ENCODE data around the gene SLC22A8.
"Not testable (repeated sequence)": the region's sequence is repeated elsewhere in the genome, so short reads cannot be mapped to it uniquely, and the experiment has no call there.

The SLC22A8 gene

GRCh38 chr11:63015521-63016215, at the start of gene SLC22A8:
TSS of gene SLC22A8 (minus strand) at chr11:63015841. CDS start at chr11:63014958, 883 bp downstream.
- DNase-seq (ENCODE audit: low read depth) = no peak

GRCh38 chr11:63046203-63046602, 30.6 kb upstream of the SLC22A8 start:
- DNase-seq (ENCODE audit: low read depth) = not testable (repeated sequence)

GRCh38 chr11:63042596-63042995, 27.0 kb upstream of the SLC22A8 start:
- no peak for DNase-seq (ENCODE audit: low read depth)

GRCh38 chr11:63032457-63032856, 16.8 kb upstream of the SLC22A8 start:
- no peak for DNase-seq (ENCODE audit: low read depth)

DNA sequence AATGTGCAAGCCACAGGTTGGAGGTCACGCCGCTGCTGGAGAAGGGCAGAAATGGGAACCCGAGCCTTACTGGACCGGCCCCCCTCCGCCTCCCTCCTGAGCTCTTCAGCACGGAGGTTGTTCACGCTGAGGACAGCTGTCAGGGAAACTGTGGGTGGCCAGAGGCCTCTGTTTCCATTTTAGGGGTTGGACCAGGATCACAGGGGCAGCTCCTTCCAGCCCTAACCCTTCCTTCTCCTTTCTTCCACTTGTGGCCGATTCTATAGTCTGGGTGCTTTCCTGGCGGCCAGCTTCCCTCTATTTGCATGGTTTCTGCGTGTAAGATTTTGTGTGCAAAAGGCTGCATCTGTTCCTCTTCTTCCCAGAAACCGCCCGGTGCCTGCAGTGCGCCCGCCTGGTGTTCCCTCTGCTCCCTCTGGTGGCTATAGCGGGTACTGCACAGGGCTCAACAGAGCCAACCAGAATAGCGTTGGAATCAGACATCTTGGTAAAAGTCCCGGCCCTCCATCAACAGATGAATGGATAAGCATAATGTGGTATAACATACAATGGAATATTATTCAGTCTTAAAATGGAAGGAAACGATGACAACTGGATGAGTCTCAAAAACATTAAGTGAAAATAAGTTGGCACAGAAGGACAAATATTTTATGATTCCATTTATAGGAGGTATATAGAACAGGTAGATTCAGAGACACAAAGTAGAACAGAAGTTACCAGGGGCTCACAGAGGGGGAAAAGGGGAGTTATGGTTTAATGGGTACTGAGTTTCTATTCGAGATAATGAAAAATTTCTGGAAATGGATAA, 8.4 kb upstream of the SLC22A8 start:
- DNase-seq (ENCODE audit: low read depth) = peak; percentile 30

GRCh38 chr11:63023222-63023814, 7.7 kb upstream of the SLC22A8 start:
- DNase-seq (ENCODE audit: low read depth) = no peak

DNA sequence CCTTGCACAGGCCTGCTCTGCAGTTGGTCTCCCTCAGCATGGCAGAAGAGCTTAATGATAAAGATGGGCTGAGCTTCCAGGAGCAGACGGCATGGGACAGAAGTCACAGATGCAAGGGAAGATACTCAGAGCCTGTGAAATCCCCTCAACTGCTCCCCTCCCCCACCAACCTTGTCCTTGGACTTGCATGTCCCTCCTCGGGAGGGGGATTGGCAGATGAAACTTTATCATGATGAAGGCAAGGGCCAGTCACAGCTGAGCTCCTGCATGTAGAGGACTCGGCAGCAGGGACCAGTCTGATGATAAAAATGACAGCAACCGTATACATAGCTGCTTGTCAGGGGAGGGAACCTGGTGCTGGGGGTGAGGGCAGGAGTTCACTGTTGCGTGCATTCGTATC, 6.8 kb upstream of the SLC22A8 start:
- DNase-seq (ENCODE audit: low read depth) = no peak

DNA sequence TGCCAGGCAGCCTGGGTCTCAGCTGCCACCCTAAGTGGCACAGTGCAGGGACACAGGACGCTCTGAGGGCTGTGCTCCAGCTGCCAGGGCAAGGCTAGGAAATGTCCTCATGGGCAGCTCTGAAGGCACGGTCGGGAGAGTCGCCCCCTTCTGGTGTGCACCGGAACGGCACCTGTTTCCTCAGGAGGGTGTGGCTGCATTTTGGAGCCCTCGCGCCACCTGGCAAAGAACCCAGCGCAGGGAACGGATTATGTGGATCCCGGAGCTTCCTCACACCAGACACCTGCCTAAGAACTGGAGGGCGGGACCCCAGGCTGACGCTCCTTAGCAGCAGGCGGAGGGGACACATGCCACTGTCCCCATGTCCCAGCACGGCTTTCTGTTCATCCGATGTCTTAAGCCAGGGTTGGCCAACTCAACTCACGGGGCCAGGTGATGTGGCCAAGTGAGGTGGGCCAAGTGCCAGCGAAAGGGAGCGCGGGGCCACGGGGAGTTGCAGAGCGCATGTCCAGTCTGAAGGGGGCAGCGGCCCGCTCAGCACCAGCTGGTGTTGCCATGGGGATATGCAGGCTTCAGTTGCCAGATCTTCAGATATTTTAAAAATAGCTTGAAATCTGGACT, 5.1 kb upstream of the SLC22A8 start:
- no peak for DNase-seq (ENCODE audit: low read depth)

- no peak for DNase-seq (ENCODE audit: low read depth)
Observed at GRCh38 chr11:63019506-63019905, 3.9 kb upstream of the SLC22A8 start.

GRCh38 chr11:63017306-63017974, 1.8 kb upstream of the SLC22A8 start:
- DNase-seq (ENCODE audit: low read depth) = no peak

DNA sequence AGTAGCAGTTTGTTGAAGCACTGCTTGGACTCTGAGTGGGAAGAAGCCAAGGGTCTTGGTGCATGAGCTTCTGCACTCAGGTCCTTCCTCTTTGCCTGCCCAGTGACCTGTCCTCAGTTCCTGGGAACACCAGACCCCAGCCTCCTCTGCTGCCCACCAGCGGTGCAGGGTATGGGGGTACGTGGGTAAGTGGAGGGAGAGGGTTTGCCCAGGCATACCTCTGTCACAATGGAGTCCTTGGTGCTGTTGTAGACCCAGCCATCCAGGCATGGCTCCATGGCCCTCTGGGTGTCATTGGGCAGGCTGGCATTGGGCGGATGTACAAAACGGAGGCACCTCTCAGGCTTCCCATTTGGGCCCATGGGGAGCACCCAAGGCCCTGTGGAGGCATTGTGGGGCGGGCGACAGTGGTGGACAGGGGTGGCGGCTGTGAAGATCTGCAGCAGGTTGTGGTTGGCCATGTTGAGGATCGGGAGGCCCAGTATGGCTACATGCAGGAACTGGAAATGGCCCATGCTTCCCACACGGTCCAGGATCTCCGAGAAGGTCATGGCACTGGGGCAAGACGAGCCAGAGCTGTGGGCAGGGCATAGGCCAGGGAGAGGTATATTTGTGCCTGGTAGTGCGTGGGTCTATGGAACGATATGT, 1.1 kb downstream of the SLC22A8 start:
- DNase-seq (ENCODE audit: low read depth) = no peak

GRCh38 chr11:63012839-63013238, 2.8 kb downstream of the SLC22A8 start:
- DNase-seq (ENCODE audit: low read depth) = no peak

GRCh38 chr11:63012430-63012829, 3.2 kb downstream of the SLC22A8 start:
- DNase-seq (ENCODE audit: low read depth) = no peak

DNA sequence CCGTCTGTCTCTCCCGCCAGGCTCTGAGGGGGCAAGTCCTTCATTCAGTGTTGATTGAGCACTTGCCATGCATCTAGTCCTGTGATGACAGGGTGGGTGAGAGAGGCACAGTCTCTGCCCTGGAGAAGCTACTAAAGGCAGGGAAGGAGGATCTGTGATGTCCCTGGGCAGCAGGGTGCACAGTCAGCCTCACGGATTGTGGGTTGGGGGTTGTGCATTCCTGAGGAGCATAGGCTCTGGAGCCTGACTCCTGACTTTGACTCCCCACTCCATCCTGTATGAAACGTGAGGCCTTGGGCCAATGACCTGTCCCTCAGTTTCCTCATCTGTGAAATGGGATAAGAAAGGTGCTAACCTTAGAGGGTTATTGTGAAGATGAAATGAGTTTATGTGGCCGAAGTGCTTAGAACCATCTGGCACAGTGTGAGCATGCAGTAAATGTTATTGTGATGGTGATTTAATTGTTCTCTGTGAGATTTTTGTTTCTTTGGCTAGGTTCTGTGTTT, 4.7 kb downstream of the SLC22A8 start:
- no peak for DNase-seq (ENCODE audit: low read depth)

- no peak for DNase-seq (ENCODE audit: low read depth)
Observed at GRCh38 chr11:63007920-63008319, 7.7 kb downstream of the SLC22A8 start.

GRCh38 chr11:63001456-63001855, 14.2 kb downstream of the SLC22A8 start:
- DNase-seq (ENCODE audit: low read depth) = no peak

GRCh38 chr11:62999649-63000048, 16.0 kb downstream of the SLC22A8 start:
- DNase-seq (ENCODE audit: low read depth) = no peak

GRCh38 chr11:62999156-62999555, 16.5 kb downstream of the SLC22A8 start:
- no peak for DNase-seq (ENCODE audit: low read depth)

DNA sequence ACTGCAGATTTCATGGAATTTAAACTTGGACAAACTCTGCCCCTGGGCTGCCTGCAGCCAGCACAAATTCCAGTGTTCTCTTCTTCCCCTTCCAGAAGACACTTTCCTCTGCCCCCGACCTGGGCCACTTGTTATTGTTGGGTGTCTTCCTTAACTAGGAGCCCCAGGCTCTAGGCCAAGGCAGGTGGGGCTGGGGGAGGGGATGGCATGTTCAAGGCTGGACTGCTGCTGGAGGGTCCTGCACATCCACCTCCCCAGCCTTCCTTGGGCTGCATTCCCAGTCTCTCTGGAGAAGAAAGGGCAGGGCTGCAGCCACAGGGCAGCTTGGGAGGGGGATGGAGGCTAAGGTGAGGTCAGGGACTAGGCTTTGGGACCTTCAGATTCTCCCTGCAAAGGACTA, 19.4 kb downstream of the SLC22A8 start:
- DNase-seq (ENCODE audit: low read depth) = no peak

DNA sequence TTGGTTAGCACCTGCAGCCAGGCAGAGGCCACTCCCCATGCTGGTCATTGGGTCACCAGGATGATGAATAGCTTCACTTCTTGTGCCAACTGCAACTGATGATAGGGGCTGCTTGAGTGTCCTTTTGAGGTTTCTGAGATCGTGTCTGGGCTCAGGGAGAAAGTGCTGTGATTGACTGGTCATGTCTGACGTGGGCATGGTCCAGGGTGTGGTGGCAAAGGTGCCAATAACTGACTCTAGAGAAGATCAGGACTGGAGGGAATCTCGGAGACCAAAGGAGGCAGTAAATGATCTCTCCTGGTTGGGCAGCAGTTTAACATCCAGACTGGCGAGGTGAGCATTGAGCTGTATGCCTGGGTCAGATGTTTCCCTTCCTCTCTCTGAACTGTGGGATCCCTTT, 20.9 kb downstream of the SLC22A8 start:
- DNase-seq (ENCODE audit: low read depth) = no peak

- no peak for DNase-seq (ENCODE audit: low read depth)
Observed at GRCh38 chr11:62988276-62988675, 27.4 kb downstream of the SLC22A8 start.

Data from HS-5 (cell line).